ENCODE results near the gene RPS6KA5.

RPS6KA5 gene

DNA sequence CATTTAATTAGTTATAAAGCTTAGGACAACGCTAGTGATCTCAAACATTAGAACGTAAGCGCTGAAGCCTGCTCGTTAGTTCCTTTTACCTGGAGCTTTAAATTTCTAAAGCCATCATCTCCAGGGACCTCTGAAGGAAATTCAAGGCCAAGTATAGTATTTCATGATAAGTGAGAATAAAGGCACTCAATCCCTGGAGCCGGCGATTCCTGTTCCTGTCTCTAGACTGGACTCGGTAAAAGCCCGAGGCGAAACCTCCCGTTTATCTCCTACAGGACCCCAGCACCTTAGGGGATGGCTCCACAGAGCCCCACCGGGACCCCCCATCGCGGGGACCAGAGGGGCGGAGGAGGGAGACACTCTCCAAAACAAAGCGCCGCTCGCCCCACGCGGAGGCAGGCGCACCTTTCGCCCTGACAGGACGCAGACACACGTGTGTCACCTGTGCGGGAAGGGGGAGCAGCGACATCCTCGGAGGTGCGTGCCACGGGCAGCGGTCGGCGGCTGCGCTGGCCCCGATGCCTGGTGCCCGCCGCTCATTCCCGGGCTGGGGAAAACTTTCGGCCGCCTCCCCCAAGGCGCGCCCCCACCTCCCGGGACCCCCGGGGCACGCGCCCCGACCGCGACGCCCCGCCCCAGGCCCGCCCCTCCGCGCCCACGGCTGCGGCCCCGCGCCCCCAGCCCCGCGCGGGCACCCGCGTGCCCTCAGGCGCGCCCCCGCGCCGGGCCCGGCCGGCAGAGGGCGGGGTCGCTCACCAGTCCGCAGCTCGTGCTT, 678 bp downstream of the RPS6KA5 start:
- no peak; the same call in 2 of the 3 replicates for ATAC-seq
- TF ChIP-seq CSDC2 (CRISPR knock-in tag; IDR thresholded peaks at IDR 0.05) (no peak), CSRNP3 (CRISPR knock-in tag; IDR thresholded peaks at IDR 0.05) (no peak), ZFP3 (CRISPR knock-in tag; IDR thresholded peaks at IDR 0.05) (no peak), ZFP30 (CRISPR knock-in tag; IDR thresholded peaks at IDR 0.05) (no peak), SNAI2 (CRISPR knock-in tag; IDR thresholded peaks at IDR 0.05) (no peak), TSHZ2 (CRISPR knock-in tag; IDR thresholded peaks at IDR 0.05) (no peak), PPARA (CRISPR knock-in tag; IDR thresholded peaks at IDR 0.05; ENCODE audit: borderline replicate concordance) (no peak), ZNF565 (CRISPR knock-in tag; conservative IDR thresholded peaks at IDR 0.05; ENCODE audit: low read depth) (no peak), ARNTL (CRISPR knock-in tag; IDR thresholded peaks at IDR 0.05; ENCODE audit: borderline replicate concordance, low read depth) (no peak), ZNF8 (CRISPR knock-in tag; IDR thresholded peaks at IDR 0.05) (no peak), TCF4 (CRISPR knock-in tag; IDR thresholded peaks at IDR 0.05; ENCODE audit: borderline replicate concordance) (no peak)
- TF ChIP-seq, protein P1, sequence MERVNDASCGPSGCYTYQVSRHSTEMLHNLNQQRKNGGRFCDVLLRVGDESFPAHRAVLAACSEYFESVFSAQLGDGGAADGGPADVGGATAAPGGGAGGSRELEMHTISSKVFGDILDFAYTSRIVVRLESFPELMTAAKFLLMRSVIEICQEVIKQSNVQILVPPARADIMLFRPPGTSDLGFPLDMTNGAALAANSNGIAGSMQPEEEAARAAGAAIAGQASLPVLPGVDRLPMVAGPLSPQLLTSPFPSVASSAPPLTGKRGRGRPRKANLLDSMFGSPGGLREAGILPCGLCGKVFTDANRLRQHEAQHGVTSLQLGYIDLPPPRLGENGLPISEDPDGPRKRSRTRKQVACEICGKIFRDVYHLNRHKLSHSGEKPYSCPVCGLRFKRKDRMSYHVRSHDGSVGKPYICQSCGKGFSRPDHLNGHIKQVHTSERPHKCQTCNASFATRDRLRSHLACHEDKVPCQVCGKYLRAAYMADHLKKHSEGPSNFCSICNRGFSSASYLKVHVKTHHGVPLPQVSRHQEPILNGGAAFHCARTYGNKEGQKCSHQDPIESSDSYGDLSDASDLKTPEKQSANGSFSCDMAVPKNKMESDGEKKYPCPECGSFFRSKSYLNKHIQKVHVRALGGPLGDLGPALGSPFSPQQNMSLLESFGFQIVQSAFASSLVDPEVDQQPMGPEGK (CRISPR knock-in tag; IDR thresholded peaks at IDR 0.05; ENCODE audit: borderline replicate concordance): no peak

- no peak for TF ChIP-seq PPARA (CRISPR knock-in tag; IDR thresholded peaks at IDR 0.05; ENCODE audit: borderline replicate concordance)
- TF ChIP-seq ISL1 (CRISPR knock-in tag; IDR thresholded peaks at IDR 0.05): no peak
- TF ChIP-seq, protein P1 (CRISPR knock-in tag; IDR thresholded peaks at IDR 0.05; ENCODE audit: borderline replicate concordance): no peak
- TF ChIP-seq CSDC2 (CRISPR knock-in tag; IDR thresholded peaks at IDR 0.05): no peak
- no peak for TF ChIP-seq TOX (CRISPR knock-in tag; IDR thresholded peaks at IDR 0.05; ENCODE audit: borderline replicate concordance)
- no peak for TF ChIP-seq ZFP30 (CRISPR knock-in tag; IDR thresholded peaks at IDR 0.05)
- no peak for TF ChIP-seq CREB5 (CRISPR knock-in tag; IDR thresholded peaks at IDR 0.05; ENCODE audit: low read depth)
- TF ChIP-seq RARB (CRISPR knock-in tag; IDR thresholded peaks at IDR 0.05): no peak
- TF ChIP-seq CSRNP3 (CRISPR knock-in tag; IDR thresholded peaks at IDR 0.05): no peak
- TF ChIP-seq ESRRG (CRISPR knock-in tag; IDR thresholded peaks at IDR 0.05): no peak
- TF ChIP-seq, protein P2, sequence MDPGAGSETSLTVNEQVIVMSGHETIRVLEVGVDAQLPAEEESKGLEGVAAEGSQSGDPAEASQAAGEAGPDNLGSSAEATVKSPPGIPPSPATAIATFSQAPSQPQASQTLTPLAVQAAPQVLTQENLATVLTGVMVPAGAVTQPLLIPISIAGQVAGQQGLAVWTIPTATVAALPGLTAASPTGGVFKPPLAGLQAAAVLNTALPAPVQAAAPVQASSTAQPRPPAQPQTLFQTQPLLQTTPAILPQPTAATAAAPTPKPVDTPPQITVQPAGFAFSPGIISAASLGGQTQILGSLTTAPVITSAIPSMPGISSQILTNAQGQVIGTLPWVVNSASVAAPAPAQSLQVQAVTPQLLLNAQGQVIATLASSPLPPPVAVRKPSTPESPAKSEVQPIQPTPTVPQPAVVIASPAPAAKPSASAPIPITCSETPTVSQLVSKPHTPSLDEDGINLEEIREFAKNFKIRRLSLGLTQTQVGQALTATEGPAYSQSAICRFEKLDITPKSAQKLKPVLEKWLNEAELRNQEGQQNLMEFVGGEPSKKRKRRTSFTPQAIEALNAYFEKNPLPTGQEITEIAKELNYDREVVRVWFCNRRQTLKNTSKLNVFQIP (CRISPR knock-in tag; IDR thresholded peaks at IDR 0.05; ENCODE audit: borderline replicate concordance, low read depth): no peak
- TF ChIP-seq TSHZ2 (CRISPR knock-in tag; IDR thresholded peaks at IDR 0.05): no peak
- no peak for TF ChIP-seq OSR1 (CRISPR knock-in tag; IDR thresholded peaks at IDR 0.05)
- no peak for TF ChIP-seq ZNF8 (CRISPR knock-in tag; IDR thresholded peaks at IDR 0.05)
- no peak for TF ChIP-seq ARNTL (CRISPR knock-in tag; IDR thresholded peaks at IDR 0.05; ENCODE audit: borderline replicate concordance, low read depth)
- TF ChIP-seq GLIS3 (CRISPR knock-in tag; IDR thresholded peaks at IDR 0.05): no peak
- no peak for TF ChIP-seq ZNF565 (CRISPR knock-in tag; conservative IDR thresholded peaks at IDR 0.05; ENCODE audit: low read depth)
- TF ChIP-seq ZFP3 (CRISPR knock-in tag; IDR thresholded peaks at IDR 0.05): no peak
- no peak for TF ChIP-seq BACH2 (CRISPR knock-in tag; IDR thresholded peaks at IDR 0.05; ENCODE audit: borderline replicate concordance)
- ATAC-seq: no peak
These were observed 2.3 kb downstream of the RPS6KA5 start for GRCh38 chr14:91058042-91058581.
